GM12801 (cell line): Measurements from ENCODE around the gene LMX1A.

ENCODE experiments used
- TF ChIP-seq, protein P1 (sequence below): IDR thresholded peaks from one replicate; pipeline ENCODE4 v1.5.1; 2011; ENCODE audit warnings: control low read depth; ENCODE audit not compliant: insufficient read length; ENCODE audit errors: extremely low read depth

Gene LMX1A

DNA sequence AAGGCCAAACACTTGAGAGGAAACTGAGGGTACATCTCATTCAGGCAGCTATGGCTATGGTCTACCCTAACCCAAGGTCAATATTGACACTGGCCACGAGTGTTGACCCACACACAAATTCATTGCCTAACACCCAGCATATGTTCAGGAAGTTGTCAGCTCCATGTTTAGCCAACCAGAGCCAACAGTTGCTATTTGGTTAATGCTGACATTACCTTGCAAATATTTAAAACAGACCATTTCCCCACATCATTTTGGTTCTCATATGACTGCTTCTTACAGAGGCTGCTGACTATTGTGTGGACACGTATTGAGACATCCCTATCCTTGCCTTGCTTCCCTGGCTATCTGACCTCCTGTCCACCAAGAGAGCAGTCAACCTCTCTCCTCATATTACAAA is 97.3 kb downstream of the LMX1A start:
- TF ChIP-seq, protein P1, sequence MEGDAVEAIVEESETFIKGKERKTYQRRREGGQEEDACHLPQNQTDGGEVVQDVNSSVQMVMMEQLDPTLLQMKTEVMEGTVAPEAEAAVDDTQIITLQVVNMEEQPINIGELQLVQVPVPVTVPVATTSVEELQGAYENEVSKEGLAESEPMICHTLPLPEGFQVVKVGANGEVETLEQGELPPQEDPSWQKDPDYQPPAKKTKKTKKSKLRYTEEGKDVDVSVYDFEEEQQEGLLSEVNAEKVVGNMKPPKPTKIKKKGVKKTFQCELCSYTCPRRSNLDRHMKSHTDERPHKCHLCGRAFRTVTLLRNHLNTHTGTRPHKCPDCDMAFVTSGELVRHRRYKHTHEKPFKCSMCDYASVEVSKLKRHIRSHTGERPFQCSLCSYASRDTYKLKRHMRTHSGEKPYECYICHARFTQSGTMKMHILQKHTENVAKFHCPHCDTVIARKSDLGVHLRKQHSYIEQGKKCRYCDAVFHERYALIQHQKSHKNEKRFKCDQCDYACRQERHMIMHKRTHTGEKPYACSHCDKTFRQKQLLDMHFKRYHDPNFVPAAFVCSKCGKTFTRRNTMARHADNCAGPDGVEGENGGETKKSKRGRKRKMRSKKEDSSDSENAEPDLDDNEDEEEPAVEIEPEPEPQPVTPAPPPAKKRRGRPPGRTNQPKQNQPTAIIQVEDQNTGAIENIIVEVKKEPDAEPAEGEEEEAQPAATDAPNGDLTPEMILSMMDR, result no peak

DNA sequence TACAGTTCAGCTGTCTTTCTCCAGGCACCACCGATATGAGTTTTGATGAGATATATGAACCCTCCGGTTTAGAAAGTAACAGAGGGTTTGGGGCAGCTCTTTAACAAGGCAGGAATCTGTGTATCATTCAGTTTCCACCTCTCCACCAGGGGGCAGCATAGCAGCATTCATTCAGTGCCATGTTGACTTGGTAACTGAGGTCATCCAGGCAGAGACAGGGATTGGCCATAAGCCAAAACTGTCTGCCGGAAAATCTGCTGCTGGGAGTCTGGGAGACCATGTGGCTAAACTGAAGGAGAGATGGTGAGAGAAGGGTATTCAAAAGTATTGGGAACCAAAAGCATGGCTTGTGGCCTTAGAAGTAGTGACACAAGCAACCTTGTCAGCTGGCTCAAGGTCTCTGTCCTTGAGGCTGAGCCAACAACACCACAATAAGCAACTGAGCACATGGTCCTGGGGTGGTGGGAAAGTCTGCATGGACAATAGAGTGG is 98.5 kb downstream of the LMX1A start:
- TF ChIP-seq, protein P1, result no peak

DNA sequence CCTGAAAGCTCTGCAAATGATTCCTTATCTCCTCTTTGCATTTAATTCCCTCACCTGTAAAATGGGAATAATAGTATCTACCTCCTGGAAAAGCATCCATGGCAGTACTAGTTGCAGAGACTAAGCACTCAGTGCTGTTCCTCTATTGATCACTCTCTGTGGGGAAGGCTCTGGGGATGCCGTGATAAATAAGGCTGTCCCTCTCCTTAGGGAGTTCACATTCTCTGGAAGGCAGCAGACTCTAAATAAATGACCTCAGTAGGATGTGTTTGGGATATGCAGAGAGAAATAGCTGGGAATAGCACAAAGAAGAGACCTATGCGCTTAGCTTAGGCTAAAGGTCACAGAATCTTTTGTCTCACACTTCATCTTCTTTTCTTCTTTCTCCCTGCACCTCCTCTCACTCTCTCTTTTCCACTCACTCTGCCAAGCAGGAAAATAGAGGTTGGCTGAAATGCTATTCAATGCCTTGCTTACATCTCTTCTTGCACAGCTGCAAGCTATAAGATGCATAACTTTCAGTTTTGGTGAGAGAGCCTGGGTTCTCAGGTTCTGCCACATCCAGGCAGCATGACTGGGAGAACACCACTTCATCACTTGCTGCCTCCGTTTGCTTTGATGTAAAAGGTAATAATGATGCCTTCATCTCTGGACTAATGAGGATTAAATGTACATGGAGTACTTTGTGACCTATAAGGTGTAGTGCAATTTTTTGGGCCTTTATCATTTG is 101.5 kb downstream of the LMX1A start:
- TF ChIP-seq, protein P1, result no peak

DNA sequence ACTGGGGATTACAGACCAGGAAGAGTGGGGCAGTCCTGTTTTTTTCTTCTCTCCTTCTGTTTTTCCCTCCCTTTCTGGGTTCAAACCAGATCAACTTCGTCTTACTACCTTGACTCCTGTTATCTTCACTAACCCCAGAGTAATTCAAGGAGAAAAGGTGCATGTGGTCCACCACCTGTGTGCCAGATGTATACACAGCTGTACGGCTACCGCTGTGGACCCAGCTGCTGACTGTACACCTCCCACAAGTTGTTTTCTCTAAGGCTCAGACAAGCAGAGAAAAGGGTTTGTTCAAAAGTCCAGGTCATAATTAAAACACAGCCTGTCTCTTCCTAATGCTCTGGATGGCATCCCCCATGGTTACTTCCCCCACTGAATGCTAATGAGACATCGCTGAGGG is 102.1 kb downstream of the LMX1A start:
- TF ChIP-seq, protein P1, result no peak

DNA sequence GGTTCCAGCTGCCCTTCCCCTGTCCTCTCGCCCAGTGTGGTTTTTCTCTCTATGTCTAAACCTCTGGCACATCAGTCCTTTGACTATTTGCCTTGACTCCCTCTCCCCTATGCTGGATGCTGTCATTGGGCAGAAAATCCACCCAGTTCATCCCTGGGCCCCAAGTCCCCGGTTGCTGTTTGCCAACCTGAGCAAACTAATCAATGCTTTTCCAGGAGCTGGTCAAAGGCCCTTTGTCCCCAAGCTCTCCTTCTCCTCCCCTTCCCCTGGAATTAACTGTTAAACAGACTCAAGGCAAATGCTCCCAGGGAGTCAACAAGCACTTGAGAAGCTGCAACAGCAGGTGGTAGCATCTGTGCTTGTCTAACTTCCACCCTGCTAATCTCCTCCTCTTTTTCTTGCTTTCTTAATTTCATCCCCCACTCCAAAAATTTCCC is 102.7 kb downstream of the LMX1A start:
- TF ChIP-seq, protein P1, result no peak

DNA sequence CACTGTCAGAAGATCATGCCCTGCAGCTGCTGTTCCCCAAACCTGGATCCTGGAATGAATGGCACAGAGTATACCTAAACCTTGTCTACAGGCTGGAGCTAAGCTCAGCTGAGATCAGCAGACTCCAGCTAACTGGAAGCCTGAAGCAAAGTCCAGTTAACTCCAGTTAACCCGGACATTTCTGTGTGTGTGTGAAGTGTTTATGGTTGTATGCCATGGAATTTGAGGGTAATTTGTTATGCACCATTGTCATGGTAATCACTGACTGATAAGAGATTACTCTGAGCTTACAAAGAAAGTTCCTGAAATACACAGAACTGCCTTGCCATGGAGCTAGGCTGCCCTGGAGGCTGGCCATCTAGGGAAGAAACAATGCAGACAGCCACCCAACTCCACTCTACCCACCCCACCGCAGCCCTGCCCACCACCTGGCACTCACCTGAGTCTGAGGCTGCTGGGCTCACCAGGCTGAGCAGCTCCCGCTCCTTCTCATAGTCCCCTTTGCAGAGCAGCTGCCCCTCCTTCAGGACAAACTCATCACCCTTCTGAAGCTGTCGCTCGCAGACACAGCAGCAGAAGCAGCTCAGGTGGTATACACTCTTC is 107.4 kb downstream of the LMX1A start:
- TF ChIP-seq, protein P1, result no peak

DNA sequence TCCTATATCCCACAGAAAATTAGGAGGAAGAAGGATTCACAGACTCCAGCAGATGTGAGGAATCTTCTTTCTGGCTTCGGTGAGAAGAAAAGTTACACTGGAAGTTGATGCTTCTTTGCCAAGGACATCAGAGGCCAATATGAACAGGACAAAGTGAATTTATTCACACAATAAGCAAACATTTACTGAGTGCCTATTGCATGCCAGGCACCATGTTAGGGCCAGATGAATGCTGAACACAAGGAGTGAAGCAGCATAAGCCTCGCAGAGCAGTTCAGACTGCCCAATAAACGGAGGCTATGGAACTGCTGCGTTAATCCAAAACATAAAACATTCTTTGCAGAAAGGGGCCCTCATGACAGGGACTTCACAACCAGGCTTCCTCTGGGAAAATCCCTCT is 114.6 kb downstream of the LMX1A start:
- TF ChIP-seq, protein P1, result no peak
